H9 (cell line): Measurements from ENCODE around the gene SV2A. TPM values are rescaled to one million over a fixed set of nuclear protein-coding genes. Genes with fewer than 3 reads are reported as not detected.

Experiments
- DNase-seq: peaks from one replicate; pipeline ENCODE4 v3.0.0-alpha.2; 2017
- H2AFZ ChIP-seq: one replicate; pipeline ENCODE4 v1.6.1; 2013; ENCODE audit warnings: mild to moderate bottlenecking, low read length, control low read depth, moderate library complexity
- H2AK5ac ChIP-seq: 2 replicates; pipeline ENCODE4 v1.6.1; 2013; ENCODE audit warnings: low read length, control low read depth, mixed read lengths; ENCODE audit not compliant: insufficient read length
- H2BK120ac ChIP-seq: one replicate; pipeline ENCODE4 v1.6.1; 2013; ENCODE audit warnings: low read depth, mild to moderate bottlenecking, low read length, control low read depth, inconsistent platforms; ENCODE audit not compliant: poor library complexity, severe bottlenecking
- H2BK12ac ChIP-seq: 2 replicates; pipeline ENCODE4 v1.6.1; 2013; ENCODE audit warnings: low read length, control low read depth, mixed read lengths, low read depth; ENCODE audit not compliant: insufficient read length
- H2BK15ac ChIP-seq: 2 replicates; pipeline ENCODE4 v1.6.1; 2013; ENCODE audit warnings: low read depth, low read length, control low read depth
- H2BK20ac ChIP-seq: one replicate; pipeline ENCODE4 v1.6.1; 2013; ENCODE audit warnings: low read depth, mild to moderate bottlenecking, low read length, control low read depth, inconsistent platforms; ENCODE audit not compliant: poor library complexity, severe bottlenecking
- H2BK5ac ChIP-seq: 2 replicates; pipeline ENCODE4 v1.6.1; 2013; ENCODE audit warnings: low read length, control low read depth, mixed read lengths; ENCODE audit not compliant: insufficient read length
- H3K14ac ChIP-seq: 2 replicates; pipeline ENCODE4 v1.6.1; 2013; ENCODE audit warnings: low read length, control low read depth; ENCODE audit not compliant: insufficient read depth
- H3K18ac ChIP-seq: 2 replicates; pipeline ENCODE4 v1.6.1; 2013; ENCODE audit warnings: low read depth, mild to moderate bottlenecking, mixed read lengths, low read length, control low read depth; ENCODE audit not compliant: insufficient read length
- H3K23ac ChIP-seq: 2 replicates; pipeline ENCODE4 v1.6.1; 2013; ENCODE audit warnings: low read length, control low read depth, mixed read lengths, low read depth; ENCODE audit not compliant: insufficient read length
- H3K23me2 ChIP-seq: 2 replicates; pipeline ENCODE4 v1.6.1; 2013; ENCODE audit warnings: low read depth, mild to moderate bottlenecking, mixed read lengths, low read length, control low read depth; ENCODE audit not compliant: insufficient read length, poor library complexity, severe bottlenecking
- H3K27ac ChIP-seq: 2 replicates; pipeline ENCODE4 v1.5.1; 2013; ENCODE audit warnings: low read length, control low read depth, mixed read lengths, low read depth; ENCODE audit not compliant: insufficient read length
- H3K27me3 ChIP-seq: 2 replicates; pipeline ENCODE4 v1.6.1; 2013; ENCODE audit warnings: low read length, control low read depth, inconsistent platforms; ENCODE audit not compliant: insufficient read depth
- H3K4ac ChIP-seq: 2 replicates; pipeline ENCODE4 v1.6.1; 2013; ENCODE audit warnings: low read depth, mild to moderate bottlenecking, control low read depth, inconsistent platforms, low read length, moderate library complexity
- H3K4me1 ChIP-seq: 2 replicates; pipeline ENCODE4 v1.6.1; 2013; ENCODE audit warnings: low read length, control low read depth, inconsistent platforms; ENCODE audit not compliant: insufficient read depth
- H3K4me2 ChIP-seq: 2 replicates; pipeline ENCODE4 v1.6.1; 2013; ENCODE audit warnings: low read length, control low read depth, mixed read lengths; ENCODE audit not compliant: insufficient read length, insufficient read depth
- H3K56ac ChIP-seq: 2 replicates; pipeline ENCODE4 v1.6.1; 2013; ENCODE audit warnings: low read depth, mild to moderate bottlenecking, mixed read lengths, low read length, control low read depth; ENCODE audit not compliant: insufficient read length
- H3K79me1 ChIP-seq: 2 replicates; pipeline ENCODE4 v1.6.1; 2013; ENCODE audit warnings: low read depth, mild to moderate bottlenecking, moderate library complexity, low read length, control low read depth, inconsistent platforms; ENCODE audit not compliant: insufficient read depth, poor library complexity, severe bottlenecking
- H3K79me2 ChIP-seq: 2 replicates; pipeline ENCODE4 v1.6.1; 2013; ENCODE audit warnings: low read length, control low read depth, inconsistent platforms; ENCODE audit not compliant: insufficient read depth
- H3K9ac ChIP-seq: 2 replicates; pipeline ENCODE4 v1.6.1; 2013; ENCODE audit warnings: low read length, control low read depth, mixed read lengths; ENCODE audit not compliant: insufficient read length; ENCODE audit errors: extremely low read depth
- H3K9me3 ChIP-seq: one replicate; pipeline ENCODE4 v1.6.1; 2013; ENCODE audit warnings: low read depth, low read length, inconsistent platforms; ENCODE audit not compliant: control insufficient read depth
- H3T11ph ChIP-seq: one replicate; pipeline ENCODE4 v1.6.1; 2013; ENCODE audit warnings: mild to moderate bottlenecking, low read length, control low read depth, inconsistent platforms
- H4K20me1 ChIP-seq: one replicate; pipeline ENCODE4 v1.6.1; 2013; ENCODE audit not compliant: control insufficient read depth, insufficient read length, insufficient read depth
- H4K5ac ChIP-seq: 2 replicates; pipeline ENCODE4 v1.6.1; 2013; ENCODE audit warnings: low read depth, mild to moderate bottlenecking, mixed read lengths, low read length, control low read depth; ENCODE audit not compliant: insufficient read length
- H4K8ac ChIP-seq: replicated peaks from 2 replicates; pipeline ENCODE4 v1.6.1; 2013; ENCODE audit warnings: low read length, control low read depth, mixed read lengths, low read depth; ENCODE audit not compliant: insufficient read length
- H4K91ac ChIP-seq: 2 replicates; pipeline ENCODE4 v1.6.1; 2013; ENCODE audit warnings: low read depth, mild to moderate bottlenecking, moderate library complexity, mixed read lengths, low read length, control low read depth; ENCODE audit not compliant: insufficient read length
- H3K27ac Mint-ChIP-seq, 3 experiments: 2 replicates in 2 of 3; 3 replicates in 1 of 3; pipeline ENCODE4 v1.8.0; 2020 to 2021; ENCODE audit warnings: mixed read lengths in 3 of 3, mild to moderate bottlenecking in 1 of 3, moderate library complexity in 1 of 3
- H3K27me3 Mint-ChIP-seq: 2 replicates; pipeline ENCODE4 v1.8.0; 2021; ENCODE audit warnings: low read depth, mild to moderate bottlenecking, moderate library complexity, mixed read lengths
- H3K36me3 Mint-ChIP-seq, 3 experiments: 2 replicates in 2 of 3; 3 replicates in 1 of 3; pipeline ENCODE4 v1.8.0; 2020 to 2021; ENCODE audit warnings: low read depth in 3 of 3, mixed read lengths in 3 of 3; ENCODE audit not compliant: insufficient read depth in 1 of 3
- H3K4me1 Mint-ChIP-seq, 2 experiments: 2 replicates each; pipeline ENCODE4 v1.8.0; 2020; ENCODE audit warnings: mixed read lengths in 2 of 2
- H3K4me3 Mint-ChIP-seq, 2 experiments: 2 replicates in 1 of 2; 3 replicates in 1 of 2; pipeline ENCODE4 v1.8.0; 2020 to 2021; ENCODE audit warnings: mild to moderate bottlenecking in 2 of 2, mixed read lengths in 2 of 2, moderate library complexity in 1 of 2
- H3K9me3 Mint-ChIP-seq, 2 experiments: 2 replicates in 1 of 2; 3 replicates in 1 of 2; pipeline ENCODE4 v1.8.0; 2020; ENCODE audit warnings: mild to moderate bottlenecking in 2 of 2, mixed read lengths in 2 of 2, moderate library complexity in 1 of 2
- WGBS: extraction: QIAGEN DNeasy Blood & Tissue Kit; methylation state at CpG from one replicate; pipeline ENCODE4 v1.1.7; 2013; ENCODE audit warnings: missing lambda C conversion rate, low lambda C conversion rate, mixed read lengths; ENCODE audit not compliant: insufficient read length; ENCODE audit errors: extremely low coverage; 5-methylcytosine and 5-hydroxymethylcytosine counted together
- total RNA-seq: library from RNA; stranded (reverse); gene quantifications from 2 replicates; pipeline ENCODE4 v1.2.1, GENCODE V29; 2021
- TF ChIP-seq, protein P1 (sequence below): fragments of 200-600 bp; sonication (generic); conservative IDR thresholded peaks from 3 replicates; pipeline ENCODE4 v1.8.0; 2021; ENCODE audit warnings: antibody characterized with exemption, mild to moderate bottlenecking

Gene SV2A
- total RNA-seq, 1 experiment from 2014 or later: 42.4 TPM

GRCh38 chr1:149936170-149936991 lies 18.7 kb upstream of the SV2A start, which contains the start of gene MTMR11:
Gene MTMR11 (minus strand): TSS chr1:149936879. CDS start chr1:149936647, 232 bp downstream.
- Mint-ChIP-seq H3K36me3 (no peaks in the 10 kb centered on the region; a peak in 2 of 7 replicates), H3K27ac (peak within 1 kb of the TSS; percentile 25 to 72 (median 66); a peak in 4 of 7 replicates), H3K4me3 (peak within 1 kb of the TSS; percentile 70 to 76), H3K9me3 (no peaks in the 10 kb centered on the region), H3K27me3 (no peaks in the 10 kb centered on the region), H3K4me1 (peaks cover 43 to 50% of the 10 kb centered on the region in 2 experiments)
- H2BK15ac ChIP-seq: no peak within 1 kb of the TSS
- no peak within 1 kb of the TSS for H4K8ac ChIP-seq
- H3K23ac ChIP-seq: no peak within 1 kb of the TSS
- TF ChIP-seq, protein P1, sequence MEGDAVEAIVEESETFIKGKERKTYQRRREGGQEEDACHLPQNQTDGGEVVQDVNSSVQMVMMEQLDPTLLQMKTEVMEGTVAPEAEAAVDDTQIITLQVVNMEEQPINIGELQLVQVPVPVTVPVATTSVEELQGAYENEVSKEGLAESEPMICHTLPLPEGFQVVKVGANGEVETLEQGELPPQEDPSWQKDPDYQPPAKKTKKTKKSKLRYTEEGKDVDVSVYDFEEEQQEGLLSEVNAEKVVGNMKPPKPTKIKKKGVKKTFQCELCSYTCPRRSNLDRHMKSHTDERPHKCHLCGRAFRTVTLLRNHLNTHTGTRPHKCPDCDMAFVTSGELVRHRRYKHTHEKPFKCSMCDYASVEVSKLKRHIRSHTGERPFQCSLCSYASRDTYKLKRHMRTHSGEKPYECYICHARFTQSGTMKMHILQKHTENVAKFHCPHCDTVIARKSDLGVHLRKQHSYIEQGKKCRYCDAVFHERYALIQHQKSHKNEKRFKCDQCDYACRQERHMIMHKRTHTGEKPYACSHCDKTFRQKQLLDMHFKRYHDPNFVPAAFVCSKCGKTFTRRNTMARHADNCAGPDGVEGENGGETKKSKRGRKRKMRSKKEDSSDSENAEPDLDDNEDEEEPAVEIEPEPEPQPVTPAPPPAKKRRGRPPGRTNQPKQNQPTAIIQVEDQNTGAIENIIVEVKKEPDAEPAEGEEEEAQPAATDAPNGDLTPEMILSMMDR: no peak
- peaks cover 16% of the 10 kb centered on the region; the same call in 1 of the 2 replicates for H3K4me1 ChIP-seq
- H2BK120ac ChIP-seq: no peak within 1 kb of the TSS
- no peak within 1 kb of the TSS for H3K56ac ChIP-seq
- no peak within 1 kb of the TSS for H3K4ac ChIP-seq
- peak within 1 kb of the TSS; percentile 2 for H2AFZ ChIP-seq
- H3K18ac ChIP-seq: no peak within 1 kb of the TSS
- no peak within 1 kb of the TSS for H4K5ac ChIP-seq
- H3T11ph ChIP-seq: no peak within 1 kb of the TSS
- no peak within 1 kb of the TSS for H2BK12ac ChIP-seq
- H2AK5ac ChIP-seq: no peak within 1 kb of the TSS
- no peaks in the 10 kb centered on the region for H3K9me3 ChIP-seq
- H3K4me2 ChIP-seq: peak within 1 kb of the TSS; percentile 80
- peak within 1 kb of the TSS; percentile 41 for H3K9ac ChIP-seq
- H3K79me1 ChIP-seq: no peaks in the 10 kb centered on the region
- H4K91ac ChIP-seq: no peak within 1 kb of the TSS
- peak within 1 kb of the TSS; percentile 13 for H3K27ac ChIP-seq
- no peak for DNase-seq
- peaks cover 14% of the 10 kb centered on the region for H3K23me2 ChIP-seq
- no peak within 1 kb of the TSS for H3K14ac ChIP-seq
- H4K20me1 ChIP-seq: no peaks in the 10 kb centered on the region
- no peaks in the 10 kb centered on the region for H3K27me3 ChIP-seq
- no CpG with 5 or more reads among the region's 18 CpGs for WGBS
- no peaks in the 10 kb centered on the region for H3K79me2 ChIP-seq
- no peak within 1 kb of the TSS for H2BK5ac ChIP-seq
- H2BK20ac ChIP-seq: no peak within 1 kb of the TSS
